GM19240 (cell line): ENCODE data around the gene CLPTM1.
A peak's percentile ranks its signal among the peaks of the same experiment; 100 is the strongest.
"Not testable (repeated sequence)": the region's sequence is repeated elsewhere in the genome, so short reads cannot be mapped to it uniquely, and the experiment has no call there.

ENCODE experiments used
- DNase-seq: peaks from one replicate; pipeline ENCODE4 v3.0.0; 2011; ENCODE audit warnings: low spot score; ENCODE audit not compliant: insufficient read length

The CLPTM1 gene

GRCh38 chr19:44939668-44940067 lies 15.5 kb upstream of the CLPTM1 start:
- no peak for DNase-seq

- no peak for DNase-seq
Observed at GRCh38 chr19:44942067-44942571, 13.1 kb upstream of the CLPTM1 start, which contains the start of gene APOC4. TSS of gene APOC4 (plus strand) at chr19:44942237. CDS start at chr19:44942278, 41 bp downstream.

- DNase-seq: peak; percentile 75
Observed at GRCh38 chr19:44943801-44944249, 11.4 kb upstream of the CLPTM1 start.

- no peak for DNase-seq
Observed at GRCh38 chr19:44947041-44947581, 8.1 kb upstream of the CLPTM1 start.

- DNase-seq: no peak
Observed at GRCh38 chr19:44948237-44948636, 6.9 kb upstream of the CLPTM1 start.

- no peak for DNase-seq
Observed at GRCh38 chr19:44948763-44949374, 6.3 kb upstream of the CLPTM1 start.

- no peak for DNase-seq
Observed at GRCh38 chr19:44949550-44949949, 5.6 kb upstream of the CLPTM1 start.

GRCh38 chr19:44951179-44952159 lies 3.7 kb upstream of the CLPTM1 start:
- peak; percentile 56 for DNase-seq

GRCh38 chr19:44954278-44954648 lies 917 bp upstream of the CLPTM1 start:
- DNase-seq: no peak

- no peak for DNase-seq
Observed at GRCh38 chr19:44955505-44956439, 592 bp downstream of the CLPTM1 start.

GRCh38 chr19:44957526-44957925 lies 2.3 kb downstream of the CLPTM1 start:
- no peak for DNase-seq

- no peak for DNase-seq
Observed at GRCh38 chr19:44958090-44958489, 2.9 kb downstream of the CLPTM1 start.

GRCh38 chr19:44959691-44960090 lies 4.5 kb downstream of the CLPTM1 start:
- no peak for DNase-seq

- DNase-seq: no peak
Observed at GRCh38 chr19:44960906-44961728, 5.9 kb downstream of the CLPTM1 start.

- no peak for DNase-seq
Observed at GRCh38 chr19:44961821-44962220, 6.6 kb downstream of the CLPTM1 start.

- DNase-seq: no peak
Observed at GRCh38 chr19:44968118-44968517, 12.9 kb downstream of the CLPTM1 start.

GRCh38 chr19:44968670-44969069 lies 13.5 kb downstream of the CLPTM1 start:
- no peak for DNase-seq

GRCh38 chr19:44969437-44969836 lies 14.3 kb downstream of the CLPTM1 start:
- DNase-seq: no peak

- not testable (repeated sequence) for DNase-seq
Observed at GRCh38 chr19:44971451-44971850, 16.3 kb downstream of the CLPTM1 start.

- DNase-seq: no peak
Observed at GRCh38 chr19:44972802-44973201, 17.6 kb downstream of the CLPTM1 start.
